Ureter (tissue), 1 donor: Measurements from ENCODE around the gene C16orf92. TPM values are rescaled to one million over a fixed set of nuclear protein-coding genes. Genes with fewer than 3 reads are reported as not detected.
"Not testable (repeated sequence)": the region's sequence is repeated elsewhere in the genome, so short reads cannot be mapped to it uniquely, and the experiment has no call there.

Experiments
- DNase-seq: peaks from one replicate; pipeline ENCODE4 v3.0.0-alpha.2; 2020; ENCODE audit warnings: low spot score
- total RNA-seq: library from RNA; stranded (reverse); gene quantifications from one replicate; pipeline ENCODE4 v1.2.4, GENCODE V29; 2023
- donor health status: DM: yes; HTN: yes; CAD: no.

C16orf92 gene
- total RNA-seq, 1 donor from 2014 or later: not detected

DNA sequence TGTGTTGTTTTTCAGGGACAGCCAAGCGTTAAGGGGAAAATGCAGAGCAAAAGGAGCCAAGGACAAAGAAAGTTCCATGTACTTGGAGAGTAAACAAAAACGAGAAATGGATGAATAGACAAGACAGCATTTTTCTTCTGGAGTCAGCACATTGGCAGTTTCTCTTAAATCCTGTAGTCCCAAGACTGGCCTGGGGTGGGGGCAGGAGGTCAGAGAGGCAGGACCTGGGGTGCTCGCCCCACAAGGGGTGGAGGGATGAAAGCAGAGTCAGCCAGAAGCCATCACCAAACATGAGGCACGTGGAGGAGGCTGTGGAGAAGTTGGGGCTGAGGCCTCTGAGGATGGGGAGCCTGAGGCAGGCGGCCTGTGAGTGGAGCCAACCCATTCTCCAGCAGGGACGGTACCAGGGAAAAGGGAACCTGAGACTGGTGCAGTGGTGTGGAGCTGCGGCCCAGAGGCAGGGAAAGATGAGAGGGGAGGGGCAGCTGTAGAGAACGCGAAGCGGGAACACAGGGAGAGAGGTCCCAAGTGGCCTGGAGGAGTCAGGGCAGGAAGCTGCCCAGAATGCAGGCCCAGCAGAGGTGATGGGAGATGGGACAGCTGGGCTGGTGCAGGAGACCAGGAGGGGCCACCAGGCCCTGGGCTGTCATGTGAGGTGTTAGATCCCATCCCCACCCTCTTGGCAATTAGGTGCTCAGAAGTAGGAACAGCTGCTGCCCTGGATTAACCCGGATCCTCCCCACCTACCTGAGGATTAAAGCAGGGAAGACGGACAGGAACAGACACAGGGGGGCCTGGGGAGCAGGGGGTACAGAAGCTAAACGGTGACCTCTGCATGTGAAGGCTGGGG lies 4.8 kb downstream of the C16orf92 start:
- no peak for DNase-seq

DNA sequence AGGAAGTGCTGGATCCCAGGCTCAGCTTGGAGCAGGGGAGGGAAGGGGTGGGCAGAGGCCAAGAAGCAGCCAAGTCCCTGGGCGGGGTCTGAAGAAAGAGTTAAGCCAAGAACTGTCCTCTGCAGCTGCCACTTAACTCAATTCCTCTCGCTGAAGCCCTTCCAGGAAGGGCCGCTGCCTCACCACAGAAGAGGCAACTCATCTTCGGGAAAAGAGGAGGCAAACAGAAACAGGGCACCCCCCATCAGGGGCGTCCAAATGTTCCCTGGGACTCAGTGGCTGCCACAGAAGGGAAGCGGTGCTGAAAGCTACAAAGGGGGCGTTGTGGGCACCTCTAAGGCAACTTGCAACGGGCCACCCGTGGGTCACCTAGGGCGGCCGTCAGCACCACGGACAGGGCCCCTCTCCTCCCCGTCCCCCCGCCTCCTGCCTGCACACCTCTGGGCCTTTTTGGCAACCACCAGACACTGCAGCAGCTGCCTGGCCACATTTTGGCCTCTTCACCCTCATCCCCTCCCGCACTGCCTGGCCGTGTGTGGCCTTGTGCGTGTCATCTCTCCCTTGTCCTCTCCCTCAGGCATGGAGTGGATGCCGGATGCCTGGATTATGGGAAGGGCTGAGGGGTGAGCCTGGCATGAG lies 5.6 kb downstream of the C16orf92 start:
- DNase-seq: no peak

DNA sequence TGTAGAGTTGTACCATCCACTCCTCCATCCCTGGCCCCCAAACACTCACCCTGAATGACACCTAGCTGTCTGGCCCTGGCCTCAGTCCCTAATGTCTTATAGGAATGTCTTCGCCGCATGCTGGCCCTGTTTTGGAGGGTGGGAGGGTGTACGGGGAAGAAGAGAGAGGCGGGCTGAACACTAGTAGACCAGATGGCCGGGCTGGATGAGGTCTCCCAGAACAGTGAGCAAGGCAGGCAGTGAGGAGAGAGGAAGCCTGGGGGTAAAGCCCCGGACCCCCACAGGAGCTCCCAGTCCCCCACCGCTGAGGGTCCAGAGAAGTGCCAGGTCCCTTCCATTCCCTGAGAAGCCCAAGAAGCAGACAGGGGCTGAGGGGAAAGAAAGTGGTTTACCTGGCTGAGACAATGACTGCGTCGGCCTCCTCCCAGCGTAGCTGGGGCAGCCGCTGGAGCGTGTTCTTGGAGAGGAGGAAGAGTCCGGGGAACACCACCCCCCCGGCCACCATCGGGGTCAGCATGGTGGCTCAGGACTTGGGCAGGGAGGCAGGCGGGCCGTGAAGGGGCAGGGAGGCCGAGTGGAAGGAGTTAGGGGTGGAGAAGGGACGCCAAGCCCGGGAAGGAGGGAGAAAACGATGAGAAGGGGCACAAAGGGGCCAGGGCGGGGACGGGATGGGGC lies 7.2 kb downstream of the C16orf92 start:
- DNase-seq: no peak

DNA sequence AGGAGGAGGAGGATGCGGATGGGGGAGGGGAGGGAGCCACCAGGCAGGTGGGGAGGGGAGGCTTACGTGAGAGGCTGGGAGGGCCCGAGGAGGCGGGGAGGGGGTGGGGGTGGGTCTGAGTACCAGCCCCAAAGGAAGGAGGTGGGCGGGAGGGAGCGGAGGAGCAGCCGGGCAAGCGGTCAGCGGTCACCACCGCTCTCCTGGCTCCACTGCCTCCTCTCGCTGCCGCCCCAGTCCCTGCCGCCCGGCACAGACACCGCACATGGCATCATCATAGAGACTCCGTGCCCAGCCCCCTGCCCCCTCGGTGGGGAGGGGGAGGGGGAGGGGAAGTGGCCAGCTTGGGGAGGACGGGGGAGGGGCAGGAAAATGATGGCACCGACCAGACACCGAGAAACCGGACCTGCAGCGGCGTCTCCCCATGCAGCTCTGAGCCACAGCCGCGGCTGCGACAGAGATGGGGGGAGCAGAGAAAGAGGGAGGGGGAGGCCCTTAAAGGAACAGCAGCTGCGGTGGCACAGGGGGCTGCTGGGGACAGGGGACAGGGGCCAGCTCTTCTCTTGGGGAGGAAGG lies 7.9 kb downstream of the C16orf92 start, which contains the start of gene TLCD3B:
Gene TLCD3B, minus strand, starts transcription at position 431 of the 573 bp plus-strand sequence. CDS start 744 bp downstream, outside the sequence.
- no peak for DNase-seq

DNA sequence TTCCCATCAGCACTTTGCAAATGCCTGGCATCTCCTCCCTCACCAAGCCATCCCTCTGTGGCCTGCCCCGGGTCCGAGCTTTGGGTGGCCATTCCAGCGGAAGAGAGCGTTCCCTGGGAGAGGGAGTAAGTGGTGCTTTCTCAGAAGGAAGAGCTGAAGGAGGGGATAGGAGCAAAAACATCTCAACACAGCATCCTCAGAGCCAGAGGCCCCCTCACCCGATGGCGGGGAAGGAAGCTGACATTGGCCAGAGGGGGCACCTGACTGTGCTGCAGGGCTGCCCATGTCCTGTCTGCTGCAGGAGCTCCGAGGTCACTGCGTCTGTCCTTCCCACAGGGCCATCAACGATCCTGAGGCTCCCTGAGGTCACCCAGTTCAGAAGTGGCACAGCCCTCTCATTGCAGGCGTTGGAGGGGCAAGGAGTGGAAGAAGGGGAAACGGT lies 8.5 kb downstream of the C16orf92 start:
- no peak for DNase-seq

DNA sequence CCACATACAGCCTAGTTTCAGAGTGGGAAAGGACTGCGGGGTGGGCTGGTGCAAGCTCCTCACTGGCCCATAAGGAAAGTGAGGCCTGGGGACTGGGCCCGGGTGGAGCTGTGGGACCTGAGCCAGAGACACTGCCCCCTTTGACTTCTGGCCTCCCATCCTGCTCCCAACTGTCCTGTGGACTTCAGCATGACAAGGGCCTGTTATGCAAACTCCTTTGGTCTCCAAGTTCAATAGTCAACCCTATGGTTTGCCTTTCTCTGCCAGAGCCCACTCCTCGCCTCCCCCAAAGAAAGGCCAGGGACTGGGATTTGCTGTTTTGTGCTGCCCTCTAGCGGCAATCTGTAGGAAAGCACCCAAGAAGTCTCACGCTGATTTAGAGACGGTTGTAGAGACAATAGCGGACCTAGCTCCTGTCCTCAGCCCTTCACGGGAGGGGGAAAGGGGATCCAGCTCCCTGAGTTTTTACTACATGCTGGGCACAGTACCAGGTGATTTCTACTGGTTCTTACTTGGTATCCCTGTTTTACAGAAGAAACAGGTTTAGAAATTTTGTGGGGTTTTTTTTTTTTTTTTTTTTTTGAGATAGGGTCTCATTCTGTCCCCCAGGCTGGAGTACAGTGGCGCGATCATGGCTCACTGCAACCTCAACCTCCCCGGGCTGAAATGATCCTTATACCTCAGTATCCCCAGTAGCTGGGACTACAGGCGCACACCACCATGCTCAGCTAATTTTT lies 9.3 kb downstream of the C16orf92 start:
- no peak for DNase-seq

DNA sequence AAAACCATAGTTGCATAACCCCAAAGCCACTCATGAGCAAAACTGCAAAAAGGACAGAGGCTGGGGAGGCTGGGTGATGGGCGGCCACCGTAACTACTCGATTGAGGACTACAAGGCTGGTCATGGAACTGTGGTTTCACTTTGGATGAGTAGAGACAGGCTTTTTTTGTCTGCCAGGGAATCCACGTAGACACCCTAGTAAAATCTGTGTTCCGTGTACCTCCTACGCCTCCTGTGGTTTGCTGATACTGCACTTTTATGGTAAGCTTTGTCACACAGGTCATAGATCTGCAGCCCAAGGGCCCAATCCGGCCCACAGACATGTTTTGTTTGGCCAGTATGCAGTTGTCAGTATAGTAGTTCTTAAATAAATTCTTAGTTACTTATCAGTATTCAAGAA lies 10.3 kb downstream of the C16orf92 start:
- DNase-seq: no peak

DNA sequence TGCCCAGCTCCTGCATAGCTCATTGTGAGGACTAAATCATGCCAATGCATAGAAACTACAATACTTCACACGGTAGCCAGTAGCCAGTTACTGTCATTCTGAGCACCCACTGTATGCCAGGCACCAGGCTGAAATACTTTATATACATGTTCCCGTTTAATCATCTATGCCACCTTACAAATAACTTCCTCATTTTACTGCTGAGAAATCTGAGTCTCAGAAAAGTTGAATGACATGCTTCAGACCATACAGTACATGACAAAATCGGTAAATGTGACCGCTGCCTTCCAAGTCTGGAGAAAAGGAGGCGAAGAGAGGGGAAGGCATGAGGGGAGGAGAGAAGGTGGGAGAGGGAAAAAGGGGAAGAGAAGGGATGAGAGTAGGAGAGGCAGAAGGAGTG lies 17.2 kb downstream of the C16orf92 start:
- DNase-seq: no peak

DNA sequence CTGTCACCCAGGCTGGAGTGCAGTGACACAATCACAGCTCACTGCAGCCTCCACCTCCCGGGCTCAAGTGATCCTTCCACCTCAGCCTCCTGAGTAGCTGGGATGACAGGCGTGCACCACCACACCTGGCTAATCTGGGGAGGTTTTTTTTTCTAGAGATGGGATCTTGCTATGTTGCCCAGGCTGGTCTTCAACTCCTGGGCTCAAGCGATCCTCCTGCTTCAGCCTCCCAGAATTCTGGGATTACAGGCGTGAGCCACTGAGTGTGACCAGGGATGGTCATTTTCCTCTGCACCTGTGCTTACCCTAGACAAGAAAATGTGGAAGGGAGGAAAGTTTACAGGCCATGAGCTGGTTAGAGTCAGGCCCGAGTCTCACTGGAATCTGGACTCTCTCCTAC lies 17.7 kb downstream of the C16orf92 start:
- DNase-seq: not testable (repeated sequence)

DNA sequence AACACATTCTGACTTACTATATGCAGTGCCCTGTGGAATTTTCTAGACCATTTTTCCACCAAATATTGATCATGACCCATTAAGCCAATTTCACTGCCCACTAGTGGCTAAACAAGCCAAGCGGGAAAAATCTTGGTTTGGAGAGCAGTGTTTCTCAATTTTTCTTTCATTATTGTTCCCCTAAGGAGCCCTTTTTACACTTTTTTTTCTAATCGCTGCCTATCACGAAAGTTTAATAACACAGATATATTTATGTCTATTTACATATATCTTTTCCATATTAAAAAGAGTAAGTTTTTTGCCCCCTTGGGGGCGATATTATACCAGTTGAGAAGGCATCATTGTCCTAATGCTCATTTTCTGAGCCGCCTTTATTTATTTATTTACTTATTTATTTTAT lies 18.8 kb downstream of the C16orf92 start:
- no peak for DNase-seq

DNA sequence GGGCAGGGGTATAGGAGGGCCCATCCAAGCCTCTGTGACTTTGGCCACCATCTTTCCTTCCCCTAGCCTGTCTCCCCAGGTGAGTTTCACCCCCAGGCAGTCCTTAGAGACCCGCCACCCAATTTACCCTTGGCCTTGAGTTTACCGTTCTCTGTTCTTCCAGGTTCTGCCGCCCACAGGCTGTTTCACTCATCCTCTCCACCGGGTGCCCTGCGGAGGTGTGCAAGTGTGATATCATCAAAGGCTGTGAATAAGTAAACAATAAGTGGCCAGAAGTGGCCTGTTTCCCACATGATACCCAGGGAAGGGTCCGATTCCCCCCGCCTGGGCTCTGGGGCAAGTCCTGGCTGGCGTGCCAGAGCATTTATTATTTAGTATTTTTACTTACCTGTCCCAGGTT lies 23.2 kb downstream of the C16orf92 start:
- DNase-seq: no peak

DNA sequence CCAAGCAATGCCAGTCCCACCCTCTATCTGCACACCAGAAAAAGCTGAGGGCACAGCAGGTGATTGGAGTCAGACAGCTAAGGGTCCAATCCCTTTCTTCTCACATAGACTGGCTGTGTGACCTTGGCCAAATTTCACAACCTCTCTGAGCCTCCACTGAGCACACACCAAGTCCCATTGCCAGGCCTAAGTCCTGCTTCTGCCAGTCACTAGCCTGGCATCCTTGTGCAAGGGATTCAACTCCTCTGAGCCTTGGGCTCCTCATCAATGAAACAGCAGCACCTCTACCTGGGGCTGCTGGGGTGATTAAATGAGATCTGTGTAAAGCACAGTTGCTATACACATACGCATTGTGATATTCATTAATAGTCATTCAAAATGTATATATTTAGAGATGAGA lies 23.6 kb downstream of the C16orf92 start:
- DNase-seq: no peak

DNA sequence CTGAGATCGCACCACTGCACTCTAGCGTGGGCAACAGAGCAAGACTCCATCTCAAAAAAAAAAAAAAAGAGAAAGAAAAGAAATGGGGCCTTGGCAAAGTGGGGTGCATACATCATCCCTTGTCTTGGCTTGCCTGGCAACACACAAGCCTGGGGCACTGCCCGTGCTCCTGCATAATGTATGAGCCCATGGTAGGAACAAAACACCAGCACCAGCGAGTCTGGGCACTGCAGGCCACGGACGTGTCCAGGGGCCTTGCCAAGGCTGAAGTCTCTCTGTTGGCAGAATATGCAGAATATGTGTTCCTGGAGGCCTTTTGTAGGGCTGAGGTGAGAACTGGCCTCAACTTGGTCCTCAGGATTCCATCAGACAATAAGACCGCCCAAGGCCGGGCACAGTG lies 26.9 kb downstream of the C16orf92 start:
- no peak for DNase-seq

DNA sequence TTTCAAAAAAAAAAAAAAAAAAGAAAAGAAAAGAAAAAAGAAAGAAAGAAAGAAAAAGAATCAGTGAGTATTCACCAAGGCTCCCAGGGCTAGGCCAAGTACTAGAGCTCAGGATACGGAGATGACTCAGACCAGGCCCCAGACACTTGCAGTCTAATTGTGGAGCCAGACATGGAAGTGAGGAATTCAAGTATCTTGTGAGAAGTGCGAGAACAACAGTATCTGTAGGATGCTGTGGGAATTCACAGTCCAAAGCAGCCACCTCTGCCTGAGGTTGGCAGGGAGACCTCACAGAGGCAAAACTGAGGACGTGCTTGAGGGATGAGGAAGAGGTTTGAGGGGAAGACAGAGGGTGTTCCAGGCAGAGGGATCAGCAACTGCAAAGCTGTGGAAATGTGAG lies 28.5 kb downstream of the C16orf92 start:
- DNase-seq: no peak

DNA sequence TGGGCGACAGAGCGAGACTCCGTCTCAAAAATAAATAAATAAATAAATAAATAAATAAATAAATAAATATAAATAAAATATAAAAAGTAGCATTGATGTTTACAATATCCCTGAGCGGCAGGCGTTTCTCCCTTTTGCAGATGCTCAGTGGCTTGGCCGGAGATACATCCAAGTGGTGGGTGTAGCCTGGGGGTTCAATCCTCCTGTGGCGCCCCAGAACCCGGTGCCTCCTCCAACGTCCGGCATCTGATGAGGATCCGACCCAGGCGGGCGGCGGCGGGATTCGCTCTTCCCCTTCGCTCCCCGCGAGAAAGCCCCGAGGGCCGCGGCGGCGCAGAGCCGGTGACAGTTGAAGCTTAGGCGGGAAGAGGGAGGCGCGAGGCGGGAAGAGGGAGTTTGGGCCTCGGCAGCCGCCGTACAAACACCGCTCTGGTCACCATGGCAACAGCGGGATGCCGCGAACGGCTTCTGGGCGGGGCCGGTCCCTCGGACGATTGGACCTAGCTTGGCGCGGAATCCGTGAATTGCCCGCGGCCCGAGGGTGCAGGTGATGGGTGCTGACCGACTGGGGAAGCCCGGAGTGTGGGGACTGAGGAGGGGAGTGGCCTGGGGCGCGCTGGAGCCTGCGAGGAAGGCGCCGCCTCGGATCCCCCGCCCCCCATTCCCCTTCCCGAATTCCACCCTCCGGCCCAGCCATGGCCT lies 29.8 kb downstream of the C16orf92 start:
- DNase-seq: peak; percentile 95

DNA sequence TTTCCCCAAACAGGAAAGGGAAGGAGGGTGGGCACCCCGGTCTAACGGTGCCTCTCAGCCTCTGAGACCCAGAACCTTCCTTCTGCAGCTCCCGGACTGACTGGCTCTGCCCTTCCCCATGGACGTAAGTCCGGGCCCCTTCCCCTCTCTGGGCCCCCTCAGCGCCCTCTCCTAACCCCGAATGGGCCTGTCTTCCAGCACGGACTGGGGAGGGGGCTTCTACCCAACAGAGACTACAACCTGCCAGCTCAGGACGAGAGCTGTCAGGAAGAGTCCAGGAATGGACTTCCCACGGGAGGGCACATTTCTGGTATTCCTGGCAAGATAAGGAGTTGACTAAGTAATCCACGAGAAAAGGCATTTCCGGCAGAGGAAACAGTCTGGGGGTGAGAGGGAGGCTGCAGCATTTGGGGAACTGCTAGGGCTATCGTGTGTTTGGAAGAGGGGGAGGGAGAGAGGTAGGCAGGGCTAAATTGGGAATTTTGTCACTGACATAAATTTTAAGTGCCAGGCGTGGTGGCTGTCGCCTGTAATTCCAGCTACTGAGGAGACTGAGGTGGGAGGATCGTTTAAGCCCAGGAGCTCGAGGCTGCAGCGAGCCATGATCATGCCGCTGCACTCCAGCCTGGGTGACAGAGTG lies 30.5 kb downstream of the C16orf92 start:
- DNase-seq: no peak

DNA sequence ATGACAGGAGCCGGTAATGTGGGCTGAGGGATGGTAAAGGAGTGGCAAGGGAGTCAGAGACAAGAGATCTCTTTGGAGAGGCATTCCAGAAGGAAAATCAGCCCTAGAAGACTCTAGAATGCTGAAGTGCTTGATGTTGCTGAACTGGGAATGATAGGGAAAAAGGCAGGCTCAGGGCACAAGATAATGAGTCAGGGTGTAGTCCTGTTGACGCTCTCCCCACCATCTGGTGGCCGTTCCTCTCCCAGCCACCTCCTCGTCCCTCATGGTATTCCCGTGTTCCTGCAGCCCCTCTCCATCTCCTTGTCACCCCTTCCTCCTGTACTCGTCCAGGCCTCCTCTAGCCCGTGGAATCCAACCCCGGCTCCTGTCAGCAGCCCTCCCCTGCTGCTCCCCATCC lies 31.5 kb downstream of the C16orf92 start:
- no peak for DNase-seq

DNA sequence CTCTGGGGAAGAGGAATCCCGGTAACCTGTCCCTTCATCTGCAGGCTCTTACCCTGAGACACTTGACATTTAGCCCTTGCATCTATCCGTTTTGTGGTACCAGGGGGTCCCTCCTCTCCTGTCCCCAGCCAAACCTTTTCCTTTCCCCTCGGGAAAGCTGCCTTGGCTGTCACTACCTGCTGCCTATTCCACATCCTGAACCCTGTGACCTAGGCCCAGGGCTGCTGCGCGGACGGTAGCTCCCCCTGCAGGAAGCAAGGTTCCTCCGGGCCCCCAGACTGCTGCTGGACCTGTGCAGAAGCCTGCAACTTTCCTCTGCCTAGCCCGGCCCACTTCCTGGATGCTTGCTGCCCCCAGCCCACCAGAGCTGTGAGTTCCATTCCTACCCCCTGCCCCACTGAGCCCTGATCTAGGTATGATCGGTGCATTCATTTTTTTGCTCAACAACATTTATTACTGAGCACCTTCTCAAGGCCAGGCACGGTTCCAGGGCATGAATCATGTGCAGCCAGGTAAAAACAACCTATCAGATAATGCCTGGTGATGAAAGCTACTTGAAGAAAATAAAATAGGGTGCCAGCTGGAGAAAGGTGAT lies 32.1 kb downstream of the C16orf92 start:
- no peak for DNase-seq

DNA sequence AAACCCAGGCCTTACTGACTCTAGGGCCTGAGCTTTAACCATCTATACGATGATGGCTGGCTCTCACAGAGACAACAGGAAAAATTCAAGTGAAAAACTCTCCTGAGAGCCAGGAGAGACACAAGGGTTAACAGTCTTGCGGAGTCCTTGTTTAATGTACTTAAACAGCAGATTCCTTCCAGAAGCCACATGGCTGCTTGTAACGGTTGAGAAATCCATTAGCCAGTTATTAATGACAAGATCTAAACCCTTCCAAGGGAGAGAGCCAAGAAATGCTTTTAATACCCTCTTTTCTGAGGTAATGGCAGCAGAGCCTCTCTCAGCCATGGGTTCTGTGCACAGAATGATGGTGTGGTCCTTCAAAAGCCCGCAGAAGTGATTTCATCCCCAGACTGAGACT lies 37.3 kb downstream of the C16orf92 start:
- DNase-seq: no peak
